Measurements from ENCODE around the gene CHTOP. TPM values are rescaled to one million over a fixed set of nuclear protein-coding genes. Genes with fewer than 3 reads are reported as not detected.

Gene CHTOP
- total RNA-seq, 2 experiments from 2014 or later: 97.1 to 102 TPM

- H3K27me3 ChIP-seq (ENCODE audit: control insufficient read depth in 1 of 2, insufficient read depth in 2 of 2, low read length in 2 of 2): no peaks in the 10 kb centered on the region
- H3K27ac Mint-ChIP-seq: no peak overlapping the region
- H3K4me3 ChIP-seq (ENCODE audit: low read length): no peak overlapping the region
- ChIA-PET CTCF (no interaction called here), POLR2A (no interaction called here)
- H3K36me3 ChIP-seq (ENCODE audit: insufficient read depth, low read length): no peaks in the 10 kb centered on the region
- no peaks in the 10 kb centered on the region for H3K9me3 Mint-ChIP-seq
- H3K4me3 Mint-ChIP-seq: no peak overlapping the region
- no peak for DNase-seq
- no peak for ATAC-seq (ENCODE audit: poor library complexity)
- H3K27me3 Mint-ChIP-seq: no peaks in the 10 kb centered on the region
- intact Hi-C loops (cut with DNase I, micrococcal nuclease): no loop called here
- H3K36me3 Mint-ChIP-seq (ENCODE audit: low read depth): no peaks in the 10 kb centered on the region
- TF ChIP-seq CTCF (IDR thresholded peaks at IDR 0.05): no peak
- H3K27ac ChIP-seq (ENCODE audit: low read depth in 1 of 2, low read length in 2 of 2): no peak overlapping the region
- no peaks in the 10 kb centered on the region for H3K4me1 ChIP-seq (ENCODE audit: insufficient read depth, low read length)
- H3K4me1 Mint-ChIP-seq (ENCODE audit: low read depth): no peaks in the 10 kb centered on the region
- H3K9me3 ChIP-seq (ENCODE audit: control insufficient read depth in 1 of 2, insufficient read depth in 1 of 2, low read length in 2 of 2): no peaks in the 10 kb centered on the region
Observed at GRCh38 chr1:153608089-153608682, 25.7 kb upstream of the CHTOP start.

GRCh38 chr1:153608742-153609584, 24.9 kb upstream of the CHTOP start:
- Mint-ChIP-seq H3K4me3 (no peak overlapping the region), H3K4me1 (ENCODE audit: low read depth) (no peaks in the 10 kb centered on the region), H3K9me3 (no peaks in the 10 kb centered on the region), H3K27ac (no peak overlapping the region), H3K27me3 (no peaks in the 10 kb centered on the region), H3K36me3 (ENCODE audit: low read depth) (no peaks in the 10 kb centered on the region)
- DNase-seq (no peak), ATAC-seq (ENCODE audit: poor library complexity) (no peak)
- TF ChIP-seq CTCF (IDR thresholded peaks at IDR 0.05): no peak
- Histone ChIP-seq H3K4me1 (ENCODE audit: insufficient read depth, low read length) (no peaks in the 10 kb centered on the region), H3K9me3 (ENCODE audit: control insufficient read depth in 1 of 2, insufficient read depth in 1 of 2, low read length in 2 of 2) (no peaks in the 10 kb centered on the region), H3K4me3 (ENCODE audit: low read length) (no peak overlapping the region), H3K27me3 (ENCODE audit: control insufficient read depth in 1 of 2, insufficient read depth in 2 of 2, low read length in 2 of 2) (no peaks in the 10 kb centered on the region), H3K36me3 (ENCODE audit: insufficient read depth, low read length) (no peaks in the 10 kb centered on the region), H3K27ac (ENCODE audit: low read depth in 1 of 2, low read length in 2 of 2) (no peak overlapping the region)
- intact Hi-C loops (cut with DNase I, micrococcal nuclease): no loop called here
- ChIA-PET POLR2A (no interaction called here), CTCF (no interaction called here)

- no peak for DNase-seq
- Mint-ChIP-seq H3K27me3 (no peaks in the 10 kb centered on the region), H3K4me3 (no peak overlapping the region), H3K36me3 (ENCODE audit: low read depth) (no peaks in the 10 kb centered on the region), H3K4me1 (ENCODE audit: low read depth) (no peaks in the 10 kb centered on the region), H3K9me3 (no peaks in the 10 kb centered on the region), H3K27ac (no peak overlapping the region)
- no peaks in the 10 kb centered on the region for H3K27me3 ChIP-seq (ENCODE audit: control insufficient read depth in 1 of 2, insufficient read depth in 2 of 2, low read length in 2 of 2)
- H3K4me3 ChIP-seq (ENCODE audit: low read length): no peak overlapping the region
- TF ChIP-seq CTCF (IDR thresholded peaks at IDR 0.05): no peak
- no peak overlapping the region for H3K27ac ChIP-seq (ENCODE audit: low read depth in 1 of 2, low read length in 2 of 2)
- ATAC-seq (ENCODE audit: poor library complexity): no peak
- no peaks in the 10 kb centered on the region for H3K36me3 ChIP-seq (ENCODE audit: insufficient read depth, low read length)
- intact Hi-C loops (cut with DNase I, micrococcal nuclease): no loop called here
- ChIA-PET CTCF (no interaction called here), POLR2A (no interaction called here)
- no peaks in the 10 kb centered on the region for H3K4me1 ChIP-seq (ENCODE audit: insufficient read depth, low read length)
- H3K9me3 ChIP-seq (ENCODE audit: control insufficient read depth in 1 of 2, insufficient read depth in 1 of 2, low read length in 2 of 2): no peaks in the 10 kb centered on the region
Observed at GRCh38 chr1:153609585-153609907, 24.3 kb upstream of the CHTOP start.

Data from CD4-positive, alpha-beta T cell (primary cell).